Activated CD4-positive, alpha-beta T cell treated with anti-CD3 and anti-CD28 coated beads, Interleukin-2, amount 50 U/mL, for 48 hours (primary cell): ENCODE data around the gene EML6.

ENCODE experiments used
- DNase-seq, 2 experiments: peaks; one replicate each; pipeline ENCODE4 v3.0.0-alpha.2; 2020

The EML6 gene

DNA sequence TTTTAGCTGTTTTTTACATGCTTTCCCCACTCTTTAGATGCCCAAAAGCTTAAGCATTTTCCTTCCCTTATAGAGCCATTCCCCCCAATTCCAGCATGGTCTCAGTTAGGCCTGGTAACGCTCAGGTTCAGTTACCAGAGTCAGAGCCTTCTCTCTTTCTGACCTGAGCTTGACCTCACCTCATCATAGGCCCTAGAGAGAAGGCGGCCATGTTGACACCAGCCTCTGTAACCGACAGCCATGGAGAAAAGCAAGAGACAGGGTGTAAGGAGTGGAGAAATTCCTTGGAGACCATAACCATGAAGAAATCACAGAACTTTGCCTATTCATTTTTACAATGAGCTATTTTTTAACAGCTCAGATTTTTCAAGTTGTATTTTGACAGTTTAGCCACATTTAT lies 227.3 kb downstream of the EML6 start:
- no peak for DNase-seq

DNA sequence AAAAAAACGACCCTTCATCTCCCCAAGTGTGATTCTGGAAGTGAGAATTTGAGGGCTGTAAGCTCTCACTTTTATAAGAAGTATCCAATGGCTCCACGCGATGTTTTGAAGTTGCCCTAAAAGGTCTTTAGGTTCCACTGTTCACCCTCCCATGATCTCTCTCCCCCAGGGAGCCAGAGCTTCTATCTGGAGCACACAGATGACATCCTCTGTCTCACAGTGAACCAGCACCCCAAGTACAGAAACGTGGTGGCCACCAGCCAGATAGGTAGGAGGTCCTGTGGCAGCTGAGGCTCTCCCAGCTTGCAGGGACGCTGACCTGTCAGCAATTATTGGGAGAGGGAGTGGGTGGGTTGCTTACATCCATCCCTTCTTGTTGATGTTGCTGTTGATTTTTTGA lies 229.0 kb downstream of the EML6 start:
- no peak for DNase-seq

DNA sequence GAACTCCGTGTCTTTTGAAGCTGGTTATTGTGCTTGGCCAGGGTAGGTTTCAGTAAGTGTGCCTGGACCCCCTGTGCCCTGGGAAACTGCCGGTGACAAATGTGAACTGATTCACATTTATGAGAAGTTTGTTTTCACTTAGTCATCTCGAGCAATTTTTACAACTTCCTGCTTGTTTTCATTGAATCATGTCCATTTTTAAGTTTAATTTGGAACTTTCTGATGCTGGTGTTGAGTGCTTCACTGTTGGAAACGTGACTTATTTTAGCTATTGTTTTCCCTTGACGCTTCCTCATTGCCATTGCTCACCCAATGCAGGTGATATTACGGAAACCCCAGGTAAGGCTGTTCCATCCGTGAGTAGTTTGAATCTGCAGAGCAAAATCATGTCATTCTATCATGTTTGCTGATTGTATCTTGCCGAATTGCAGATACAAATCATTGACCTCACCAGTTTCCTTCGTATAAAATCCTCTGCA lies 229.6 kb downstream of the EML6 start:
- DNase-seq: no peak

DNA sequence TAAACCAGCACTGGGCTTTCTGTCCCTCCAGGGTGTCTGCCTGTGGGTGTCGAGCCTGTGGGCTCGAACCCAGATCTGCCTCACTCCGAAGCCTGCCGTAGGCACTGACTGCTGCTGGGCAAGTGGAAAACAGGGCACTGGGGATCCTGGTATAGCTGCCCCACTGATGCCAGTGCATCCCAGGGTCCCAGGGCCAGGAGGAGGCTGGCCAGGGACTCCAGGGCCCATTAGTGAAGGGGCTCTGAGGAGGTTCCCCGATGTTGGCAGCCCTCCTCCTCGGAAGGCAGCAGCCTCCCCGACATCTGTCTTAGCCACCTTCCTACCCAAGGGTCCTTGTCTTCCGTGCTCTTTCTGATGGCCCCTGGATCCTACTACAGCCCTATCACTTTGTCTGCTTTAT lies 230.7 kb downstream of the EML6 start:
- DNase-seq: no peak

DNA sequence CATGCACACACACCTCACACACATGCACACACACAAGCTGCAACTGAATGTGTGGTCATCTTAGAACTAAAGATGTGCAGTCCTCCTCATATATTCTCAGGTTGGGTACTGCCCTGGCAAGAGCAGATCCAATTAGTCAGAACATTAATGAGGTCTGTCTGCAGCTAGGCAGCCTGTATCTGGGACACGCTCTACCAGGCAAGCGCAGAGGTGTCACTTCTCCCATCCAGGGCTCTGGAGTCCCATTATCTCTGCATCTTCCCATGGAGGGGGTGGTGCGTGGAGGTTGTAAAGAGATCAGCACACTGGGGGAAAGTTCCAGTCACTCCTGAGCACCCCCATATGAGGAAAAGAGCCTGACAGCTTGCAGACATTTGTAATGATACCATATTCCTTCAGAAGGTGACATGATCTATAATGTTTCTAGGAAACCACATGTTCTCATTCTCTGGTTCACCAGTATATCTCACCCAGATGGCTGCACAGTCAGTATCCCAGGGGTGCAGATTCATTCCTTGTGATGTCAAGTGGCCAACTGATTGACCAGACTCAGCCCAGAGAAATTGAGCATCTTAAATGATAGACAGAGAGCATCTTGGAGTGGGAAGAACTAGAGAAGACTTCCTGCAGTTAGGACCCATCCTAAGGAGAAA lies 231.4 kb downstream of the EML6 start:
- DNase-seq: no peak

DNA sequence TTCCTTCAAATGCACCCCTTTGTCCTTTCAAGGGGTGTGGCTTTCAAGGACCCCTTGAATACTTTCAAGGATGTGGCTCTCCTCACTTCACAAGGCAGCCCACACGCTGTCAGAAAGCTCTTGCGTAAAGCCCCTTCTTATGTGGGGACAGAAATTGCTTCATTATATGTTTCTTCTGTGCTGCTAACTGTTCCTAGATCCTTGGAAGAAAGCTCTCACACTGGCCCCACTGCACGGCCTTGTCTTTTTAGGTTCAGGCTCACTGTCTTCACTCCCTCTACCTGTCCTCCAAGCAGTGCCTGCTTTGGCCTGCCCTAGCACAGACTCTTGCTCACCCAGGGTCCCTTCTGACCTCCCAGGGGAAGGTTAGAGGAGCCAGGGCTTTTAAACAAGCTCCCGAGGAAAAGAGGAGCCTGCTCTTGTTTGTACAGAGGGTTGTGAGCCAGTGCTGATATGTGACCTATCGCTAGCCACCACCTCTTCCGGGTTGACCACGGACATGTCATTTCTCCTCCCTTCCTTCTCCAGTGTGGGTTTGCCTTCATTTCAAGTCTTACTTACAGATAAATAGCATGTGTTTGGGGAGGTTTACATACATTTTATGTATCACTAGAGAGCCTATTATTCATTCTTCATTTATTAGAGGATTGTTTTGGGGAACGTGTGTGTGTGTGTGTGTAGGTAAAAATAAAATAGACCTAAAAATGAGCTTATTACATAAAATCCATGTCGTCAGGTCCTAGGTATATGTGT lies 232.1 kb downstream of the EML6 start:
- no peak for DNase-seq

DNA sequence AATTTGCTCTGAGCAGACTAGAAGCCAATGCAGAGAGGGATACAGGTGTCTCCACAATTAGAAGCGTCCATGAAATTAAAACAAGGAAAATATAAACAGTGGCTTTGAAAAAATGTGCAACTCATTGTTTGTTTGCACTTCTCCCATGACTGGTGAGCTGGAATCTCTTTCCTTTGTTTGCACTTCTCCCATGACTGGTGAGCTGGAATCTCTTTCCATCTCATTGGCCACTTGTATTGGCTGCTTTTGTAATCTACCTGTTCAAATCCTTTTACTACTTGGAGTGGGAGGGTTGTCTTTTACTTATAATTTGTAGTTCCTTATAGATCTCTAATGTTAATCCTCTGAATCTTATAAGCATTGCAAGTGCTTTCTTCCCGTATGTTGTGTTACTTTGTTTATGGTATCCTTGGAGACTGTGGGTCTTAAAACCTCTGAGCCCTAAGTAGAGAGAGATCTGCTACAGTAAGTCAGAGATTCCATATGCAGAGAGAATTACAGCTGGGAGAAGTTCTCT lies 232.7 kb downstream of the EML6 start:
- no peak for DNase-seq

DNA sequence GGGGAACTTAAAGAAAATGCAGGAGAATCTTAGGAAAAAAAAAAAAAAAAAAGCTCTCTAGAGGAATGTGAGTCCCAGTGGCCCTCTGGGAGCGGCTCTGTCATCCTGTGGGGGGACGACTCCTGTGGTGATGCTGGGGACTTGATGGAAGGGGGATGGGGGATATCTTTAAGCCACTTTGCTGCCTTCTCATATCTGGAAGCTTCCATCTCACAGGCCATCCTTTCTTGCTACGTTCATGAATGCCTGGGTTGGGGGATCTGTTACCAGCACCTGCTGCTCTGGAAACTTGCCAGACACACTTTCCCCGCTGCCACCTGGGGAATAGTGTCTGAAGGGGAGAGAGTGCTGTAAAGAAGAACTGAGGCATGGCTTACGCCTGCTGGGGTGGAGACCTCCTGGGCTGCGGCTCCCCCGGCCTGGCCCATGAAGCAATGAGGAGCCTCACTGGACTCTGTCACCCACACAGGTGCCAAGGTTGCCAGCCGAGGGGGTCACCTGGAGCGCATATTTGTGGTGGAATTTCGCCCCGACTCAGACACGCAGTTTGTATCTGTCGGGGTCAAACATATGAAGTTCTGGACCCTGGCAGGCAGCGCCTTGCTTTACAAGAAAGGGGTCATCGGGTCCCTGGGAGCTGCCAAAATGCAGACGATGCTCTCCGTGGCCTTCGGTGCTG lies 234.0 kb downstream of the EML6 start:
- no peak for DNase-seq

DNA sequence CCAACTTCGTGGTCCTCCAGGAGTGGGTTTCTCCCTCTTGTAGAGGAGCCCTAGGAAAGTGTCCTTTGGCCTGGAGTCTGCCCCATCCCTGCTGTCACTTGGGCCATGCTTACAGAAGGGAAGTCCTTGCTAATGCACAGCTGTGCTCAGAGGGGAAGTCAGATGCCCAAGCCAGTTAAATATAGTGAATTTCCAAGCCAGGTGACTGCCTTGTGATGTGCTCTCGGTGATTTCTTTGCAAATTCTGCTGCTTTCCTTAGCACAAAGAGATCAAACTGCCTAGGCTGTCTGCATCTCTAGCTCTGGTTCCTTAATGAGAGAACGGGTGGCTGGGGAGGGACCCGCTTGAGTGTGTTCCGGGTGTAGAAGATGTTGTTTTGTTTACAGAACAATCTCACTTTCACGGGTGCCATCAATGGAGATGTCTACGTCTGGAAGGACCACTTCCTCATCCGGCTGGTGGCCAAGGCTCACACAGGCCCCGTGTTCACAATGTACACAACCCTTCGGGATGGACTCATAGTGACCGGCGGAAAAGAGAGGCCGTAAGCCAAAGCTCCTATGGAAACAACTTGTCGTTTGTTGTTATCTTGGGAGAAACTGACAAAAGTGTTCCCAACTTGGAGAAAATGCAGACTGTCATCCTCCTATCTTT lies 235.4 kb downstream of the EML6 start:
- DNase-seq: no peak

DNA sequence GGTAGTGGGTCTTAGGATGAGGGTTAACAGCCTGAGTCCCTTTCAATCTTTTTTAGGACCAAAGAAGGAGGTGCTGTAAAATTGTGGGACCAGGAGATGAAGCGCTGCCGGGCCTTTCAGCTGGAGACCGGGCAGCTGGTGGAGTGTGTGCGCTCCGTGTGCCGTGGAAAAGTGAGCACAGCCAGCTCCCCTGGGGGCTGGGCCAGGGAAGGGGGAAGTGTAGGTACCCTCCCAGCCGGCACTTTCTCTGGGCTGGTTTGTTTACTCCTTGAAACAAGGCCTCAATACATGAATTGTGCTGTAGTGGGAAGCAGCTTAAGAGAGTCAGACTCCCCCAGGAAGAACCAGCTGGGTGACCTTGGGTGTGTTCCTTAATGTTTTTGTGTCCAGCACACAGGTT lies 236.7 kb downstream of the EML6 start:
- no peak for DNase-seq

DNA sequence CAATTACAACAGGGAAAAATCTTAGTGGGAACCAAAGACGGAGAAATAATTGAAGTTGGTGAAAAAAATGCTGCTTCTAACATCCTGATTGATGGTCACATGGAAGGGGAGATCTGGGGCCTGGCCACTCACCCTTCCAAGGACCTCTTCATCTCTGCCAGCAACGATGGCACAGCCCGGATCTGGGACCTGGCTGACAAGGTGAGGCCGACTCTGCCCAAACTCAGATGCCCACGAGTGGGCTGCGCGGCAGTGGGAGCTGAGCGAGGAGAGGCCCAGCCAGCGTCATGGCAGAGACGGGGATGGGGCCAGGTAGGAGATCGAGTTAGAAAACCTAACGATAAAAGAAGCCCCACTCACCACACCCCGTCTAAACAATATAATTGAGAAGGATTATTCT lies 239.0 kb downstream of the EML6 start:
- DNase-seq: no peak

DNA sequence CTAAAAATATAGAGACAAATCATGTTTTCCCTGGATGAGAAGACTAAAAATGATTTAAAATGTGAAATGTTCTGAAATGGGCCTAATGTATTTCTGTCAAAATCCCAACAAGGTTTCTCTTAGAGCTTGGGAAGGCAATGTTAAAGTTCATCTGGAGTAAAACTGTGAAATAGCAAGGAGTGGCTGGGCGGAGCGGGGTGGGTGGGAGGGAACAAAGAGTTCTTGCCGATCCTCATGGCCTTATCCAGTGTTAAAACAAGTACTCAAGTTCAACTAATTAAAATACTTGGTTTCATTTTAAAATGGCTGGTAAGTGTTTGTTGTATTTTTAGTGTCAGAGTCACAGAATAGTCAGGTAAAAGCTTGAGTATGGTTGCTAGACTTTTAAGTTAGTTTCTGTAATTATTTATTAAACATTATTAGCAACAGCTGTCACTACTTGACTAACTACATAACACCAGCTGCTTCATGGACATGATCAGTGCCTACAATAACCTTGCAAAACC lies 239.5 kb downstream of the EML6 start:
- no peak for DNase-seq

DNA sequence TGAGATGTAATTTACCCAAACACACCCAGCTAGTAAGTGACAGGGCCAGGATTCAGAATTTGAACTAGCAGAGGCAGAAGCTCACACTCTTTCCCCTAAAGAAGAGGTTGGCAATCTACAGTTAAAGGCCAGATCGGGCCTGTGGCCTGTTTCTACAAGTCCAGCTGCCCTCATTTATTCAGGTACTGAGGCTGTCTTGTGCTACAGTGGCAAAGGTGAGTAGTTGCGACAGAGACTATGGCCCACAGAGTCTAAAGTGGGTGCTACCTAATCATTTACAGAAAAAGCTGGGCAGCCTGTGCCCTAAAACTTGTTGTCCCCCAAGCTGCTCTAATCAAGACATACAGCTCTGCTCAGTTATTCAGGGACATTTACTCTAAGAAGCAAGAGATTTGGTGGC lies 240.0 kb downstream of the EML6 start:
- DNase-seq: no peak

DNA sequence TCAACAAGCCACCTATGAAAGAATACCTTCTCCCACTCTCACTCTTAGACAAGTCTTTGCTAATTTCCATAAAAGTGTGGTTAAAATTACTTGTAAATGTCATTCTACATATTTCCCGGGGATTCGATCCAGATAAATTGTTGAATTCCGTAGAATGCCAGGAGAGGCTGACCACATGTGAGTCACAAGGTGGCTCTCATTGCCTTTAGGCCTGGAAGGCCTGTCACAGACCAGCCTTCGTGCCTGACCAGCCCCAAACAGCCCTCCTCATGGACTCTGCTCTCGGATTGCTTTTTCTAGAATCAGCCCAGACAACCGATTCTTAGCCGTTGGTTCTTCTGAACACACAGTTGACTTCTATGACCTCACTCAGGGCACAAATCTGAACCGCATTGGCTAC lies 240.8 kb downstream of the EML6 start:
- no peak for DNase-seq

DNA sequence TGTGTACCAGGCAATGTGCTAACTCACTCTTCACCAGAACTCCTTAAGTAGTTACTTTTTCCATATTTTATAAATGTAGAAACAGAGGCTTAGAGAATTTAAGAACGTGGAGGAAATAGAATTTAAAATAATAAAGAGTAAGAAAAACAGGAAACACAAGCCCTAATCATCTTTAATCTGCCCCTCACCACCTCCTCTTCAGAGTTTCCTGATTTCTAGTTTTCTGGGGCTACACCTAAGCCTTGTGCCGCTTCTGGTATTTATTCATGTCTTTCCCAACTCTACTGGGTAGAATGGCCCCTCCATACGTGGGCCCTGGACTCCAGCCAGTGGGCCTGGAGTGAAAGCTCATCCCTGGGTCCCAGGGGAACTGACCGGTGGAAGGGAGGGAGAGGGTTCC lies 241.4 kb downstream of the EML6 start:
- DNase-seq: no peak

DNA sequence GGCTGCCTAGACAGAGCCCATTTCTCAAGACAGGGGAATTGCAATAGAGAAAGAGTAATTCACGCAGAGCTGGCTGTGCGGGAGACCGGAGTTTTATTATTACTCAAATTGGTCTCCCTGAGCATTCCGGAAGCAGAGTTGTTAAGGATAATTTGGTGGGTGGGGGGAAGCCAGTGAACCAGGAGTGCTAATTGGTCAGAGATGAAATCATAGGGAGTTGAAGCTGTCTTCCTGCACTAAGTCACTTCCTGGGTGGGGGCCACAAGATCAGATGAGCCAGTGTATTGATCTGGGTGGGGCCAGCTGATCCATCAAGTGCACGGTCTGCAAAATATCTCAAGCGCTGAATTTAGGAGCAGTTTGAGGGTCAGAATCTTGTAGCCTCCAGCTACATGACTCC lies 242.0 kb downstream of the EML6 start:
- no peak for DNase-seq

DNA sequence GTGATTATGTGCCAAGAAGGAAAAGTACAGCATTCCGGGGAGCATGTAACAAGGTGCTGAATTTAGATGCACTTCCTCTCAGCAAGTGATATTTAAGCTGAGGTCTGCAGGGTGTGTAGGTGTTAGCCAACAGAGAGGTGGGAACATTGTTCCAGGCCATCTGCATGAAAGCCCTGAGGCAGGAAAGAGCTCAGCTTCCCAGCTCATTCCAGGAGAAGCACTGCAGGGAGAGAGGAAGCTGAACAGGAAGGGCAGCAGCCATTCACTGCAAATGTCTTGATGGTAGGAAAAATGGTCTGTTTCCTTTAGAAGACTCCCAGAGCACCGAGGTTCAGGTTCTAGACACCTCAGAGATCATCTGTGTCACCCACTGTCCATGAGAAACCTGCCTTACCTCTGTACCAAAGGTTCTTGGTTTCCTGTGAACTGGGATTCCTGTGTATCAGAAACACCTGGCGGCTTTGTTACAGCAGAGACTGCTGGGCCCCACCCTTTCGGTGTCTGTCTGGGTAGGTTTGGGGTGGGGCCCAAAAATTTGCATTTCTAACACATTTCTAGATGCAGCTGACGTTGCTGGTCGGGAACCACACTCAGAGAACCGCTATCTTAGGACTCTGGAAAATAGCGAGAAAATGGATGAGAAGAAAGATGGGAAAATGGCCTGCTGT lies 242.8 kb downstream of the EML6 start:
- no peak for DNase-seq

DNA sequence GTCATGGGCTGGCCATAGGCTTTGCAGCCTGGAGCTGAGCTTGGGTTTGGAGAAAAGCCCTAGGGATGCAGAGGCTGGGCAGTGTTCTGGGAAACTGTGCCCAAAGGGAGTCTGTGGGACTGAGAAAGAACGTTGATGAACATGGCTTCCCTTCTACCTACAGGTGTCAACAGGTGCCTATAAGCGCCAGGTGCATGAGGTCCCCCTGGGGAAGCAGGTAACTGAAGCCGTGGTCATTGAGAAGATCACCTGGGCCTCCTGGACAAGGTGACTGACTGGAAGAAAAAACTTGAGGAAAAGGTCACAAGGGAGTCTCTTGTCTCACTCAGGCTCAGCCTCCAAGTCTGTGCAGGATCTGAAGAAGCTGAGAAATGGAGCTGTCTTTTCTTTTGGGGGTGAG lies 243.4 kb downstream of the EML6 start:
- DNase-seq: no peak

DNA sequence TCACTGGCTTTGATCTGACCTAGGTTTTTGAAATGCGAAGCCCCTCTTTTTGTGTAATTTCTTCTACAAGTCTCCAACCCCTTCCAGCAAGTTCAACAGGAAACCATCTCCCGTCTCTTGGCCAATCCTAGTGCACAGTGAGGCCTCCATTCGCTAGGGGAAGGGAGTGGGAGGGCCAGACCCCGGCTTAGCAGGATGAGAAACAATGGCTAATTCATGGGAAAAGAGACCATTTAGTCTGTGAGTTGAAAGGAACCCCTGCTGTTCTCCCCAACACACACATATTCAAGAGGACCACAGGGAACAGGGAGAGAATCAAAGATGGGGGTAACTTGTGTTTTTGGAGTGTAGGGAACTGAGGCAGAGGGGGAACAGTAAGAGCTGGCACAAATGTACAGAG lies 243.8 kb downstream of the EML6 start:
- no peak for DNase-seq

DNA sequence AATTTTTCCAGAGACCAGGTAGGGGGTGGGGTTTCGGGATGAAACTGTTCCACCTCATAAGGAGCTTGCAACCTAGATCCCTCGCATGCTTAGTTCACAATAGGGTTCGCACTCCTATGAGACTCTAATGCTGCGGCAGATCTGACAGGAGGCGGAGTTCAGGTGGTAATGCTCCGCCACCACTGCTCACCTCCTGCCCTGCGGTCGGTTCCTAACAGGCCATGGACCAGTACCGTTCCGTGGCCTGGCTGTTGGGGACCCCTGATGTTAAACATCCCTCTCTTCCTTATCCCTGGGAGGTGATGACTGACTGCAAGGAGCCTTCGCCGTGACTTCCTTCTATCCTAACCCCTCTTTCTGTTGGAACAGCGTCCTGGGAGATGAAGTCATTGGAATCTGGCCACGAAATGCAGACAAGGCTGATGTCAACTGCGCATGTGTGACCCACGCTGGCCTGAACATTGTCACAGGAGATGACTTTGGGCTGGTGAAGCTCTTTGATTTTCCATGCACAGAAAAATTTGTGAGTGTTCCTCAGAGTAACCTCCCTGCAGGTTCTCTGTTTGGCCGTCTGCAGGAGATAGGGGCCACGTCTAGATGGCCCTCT lies 244.4 kb downstream of the EML6 start:
- no peak for DNase-seq

DNA sequence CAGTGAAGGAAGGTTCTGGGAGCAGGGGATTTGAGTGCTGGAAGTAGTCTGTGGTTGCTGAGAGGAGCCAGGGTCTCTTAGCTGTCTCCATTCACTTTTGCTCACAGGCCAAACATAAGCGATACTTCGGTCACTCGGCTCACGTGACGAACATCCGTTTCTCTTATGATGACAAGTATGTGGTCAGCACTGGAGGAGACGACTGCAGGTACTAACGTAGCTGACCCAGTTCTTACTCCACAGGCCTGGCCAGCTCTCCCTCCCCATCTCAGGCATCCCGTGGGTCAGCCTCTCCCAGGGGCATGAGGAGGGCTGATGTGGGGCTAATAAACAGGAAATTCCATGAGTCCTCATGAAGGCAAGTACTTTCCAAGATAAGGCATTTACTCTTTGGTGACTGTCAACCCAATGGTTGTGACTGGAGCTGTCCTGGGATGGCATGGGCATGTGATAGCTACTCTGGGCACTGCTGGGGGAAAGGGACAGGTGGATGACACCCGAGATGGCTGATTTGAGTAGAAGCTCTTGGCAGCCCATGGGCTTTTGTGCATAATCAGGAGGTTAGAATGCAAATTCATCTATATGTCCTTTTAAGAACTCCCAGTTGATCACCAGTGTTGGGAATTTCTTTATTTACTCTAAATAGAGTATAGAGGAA lies 245.2 kb downstream of the EML6 start:
- DNase-seq: no peak
